ENCODE measurements around the gene PIN1. TPM values are rescaled to one million over a fixed set of nuclear protein-coding genes. Genes with fewer than 3 reads are reported as not detected.
A peak's percentile ranks its signal among the peaks of the same experiment; 100 is the strongest.

Gene PIN1
- total RNA-seq, 4 donors from 2014 or later, result 137 to 160 (median 153) TPM

DNA sequence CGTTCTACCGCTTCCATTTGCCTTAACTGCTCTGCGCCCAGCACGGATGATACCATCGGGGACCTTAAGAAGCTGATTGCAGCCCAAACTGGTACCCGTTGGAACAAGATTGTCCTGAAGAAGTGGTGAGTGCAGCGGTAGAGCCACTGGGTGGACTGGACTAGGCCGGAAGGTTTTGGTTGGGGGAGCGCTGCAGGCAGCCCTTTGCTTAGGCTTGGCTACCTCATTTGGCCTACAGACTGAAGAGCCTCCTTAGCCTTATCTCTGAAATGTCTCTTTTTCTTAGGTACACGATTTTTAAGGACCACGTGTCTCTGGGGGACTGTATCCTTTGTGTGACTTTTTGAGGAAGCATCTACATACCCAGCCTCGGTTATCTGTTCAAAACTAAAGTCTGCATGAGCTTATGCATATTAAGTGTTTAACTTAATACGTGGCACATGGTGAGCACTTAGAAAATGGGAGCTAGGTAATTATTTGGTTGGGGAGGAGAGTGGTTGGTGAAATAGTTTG is 6.5 kb upstream of the PIN1 start:
- Histone ChIP-seq H3K27ac (peak overlapping the region in 3 of 4 donors; percentile 83 to 88 (median 88)), H3K27me3 (no peaks in the 10 kb centered on the region), H3K9me3 (no peaks in the 10 kb centered on the region), H3K36me3 (peaks cover 0 to 35% of the 10 kb centered on the region in 2 donors), H3K4me3 (peak overlapping the region; percentile 94 to 96), H3K4me1 (peaks cover 0 to 44% (median 19%) of the 10 kb centered on the region in 3 donors)
- TF ChIP-seq EP300 (IDR thresholded peaks at IDR 0.05) (no peak), POLR2AphosphoS5 (IDR thresholded peaks at IDR 0.05) (no peak), POLR2A (IDR thresholded peaks at IDR 0.05) (no peak)
- TF ChIP-seq, protein P1, sequence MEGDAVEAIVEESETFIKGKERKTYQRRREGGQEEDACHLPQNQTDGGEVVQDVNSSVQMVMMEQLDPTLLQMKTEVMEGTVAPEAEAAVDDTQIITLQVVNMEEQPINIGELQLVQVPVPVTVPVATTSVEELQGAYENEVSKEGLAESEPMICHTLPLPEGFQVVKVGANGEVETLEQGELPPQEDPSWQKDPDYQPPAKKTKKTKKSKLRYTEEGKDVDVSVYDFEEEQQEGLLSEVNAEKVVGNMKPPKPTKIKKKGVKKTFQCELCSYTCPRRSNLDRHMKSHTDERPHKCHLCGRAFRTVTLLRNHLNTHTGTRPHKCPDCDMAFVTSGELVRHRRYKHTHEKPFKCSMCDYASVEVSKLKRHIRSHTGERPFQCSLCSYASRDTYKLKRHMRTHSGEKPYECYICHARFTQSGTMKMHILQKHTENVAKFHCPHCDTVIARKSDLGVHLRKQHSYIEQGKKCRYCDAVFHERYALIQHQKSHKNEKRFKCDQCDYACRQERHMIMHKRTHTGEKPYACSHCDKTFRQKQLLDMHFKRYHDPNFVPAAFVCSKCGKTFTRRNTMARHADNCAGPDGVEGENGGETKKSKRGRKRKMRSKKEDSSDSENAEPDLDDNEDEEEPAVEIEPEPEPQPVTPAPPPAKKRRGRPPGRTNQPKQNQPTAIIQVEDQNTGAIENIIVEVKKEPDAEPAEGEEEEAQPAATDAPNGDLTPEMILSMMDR (IDR thresholded peaks at IDR 0.05), result no peak
- ATAC-seq, result no peak
- WGBS, 2 donors (ENCODE audit: low coverage in 1 of 2), result 24 to 56% methylated on average over 3 to 9 of the region's 13 CpGs

DNA sequence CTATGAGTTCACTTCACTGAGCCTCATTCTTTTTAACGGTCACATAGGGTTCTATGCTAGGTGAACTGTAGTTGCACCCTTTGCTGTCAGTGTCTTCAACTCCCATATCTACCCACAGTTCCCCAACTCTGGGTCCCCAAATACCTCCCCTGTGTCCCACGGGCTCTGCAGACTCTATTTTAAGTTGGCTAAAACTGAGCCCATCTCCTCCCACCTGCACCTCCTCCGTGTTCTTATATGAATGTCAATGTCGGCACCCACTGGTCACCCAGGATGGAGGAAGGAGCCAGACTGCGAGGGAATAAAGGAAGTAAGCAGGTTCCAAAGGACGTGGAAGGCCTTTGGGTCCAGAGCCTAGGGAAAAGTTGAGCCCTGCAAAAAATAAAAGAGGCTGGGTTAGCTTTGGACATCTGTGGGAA is 802 bp upstream of the PIN1 start:
- ATAC-seq, result no peak
- no peak for TF ChIP-seq EP300 (IDR thresholded peaks at IDR 0.05)
- TF ChIP-seq, protein P1 (IDR thresholded peaks at IDR 0.05), result no peak
- no peak for TF ChIP-seq POLR2AphosphoS5 (IDR thresholded peaks at IDR 0.05)
- TF ChIP-seq POLR2A (IDR thresholded peaks at IDR 0.05), result no peak
- Histone ChIP-seq H3K27ac (peak overlapping the region in 3 of 4 donors; percentile 78 to 84 (median 79)), H3K36me3 (peaks cover 0 to 51% of the 10 kb centered on the region in 2 donors), H3K9me3 (no peaks in the 10 kb centered on the region), H3K4me3 (peak overlapping the region; percentile 38 to 70), H3K27me3 (no peaks in the 10 kb centered on the region), H3K4me1 (peaks cover 0 to 47% (median 5%) of the 10 kb centered on the region in 3 donors)
- WGBS, 2 donors (ENCODE audit: low coverage in 1 of 2), result 53 to 69% methylated on average over 2 of the region's 6 CpGs

DNA sequence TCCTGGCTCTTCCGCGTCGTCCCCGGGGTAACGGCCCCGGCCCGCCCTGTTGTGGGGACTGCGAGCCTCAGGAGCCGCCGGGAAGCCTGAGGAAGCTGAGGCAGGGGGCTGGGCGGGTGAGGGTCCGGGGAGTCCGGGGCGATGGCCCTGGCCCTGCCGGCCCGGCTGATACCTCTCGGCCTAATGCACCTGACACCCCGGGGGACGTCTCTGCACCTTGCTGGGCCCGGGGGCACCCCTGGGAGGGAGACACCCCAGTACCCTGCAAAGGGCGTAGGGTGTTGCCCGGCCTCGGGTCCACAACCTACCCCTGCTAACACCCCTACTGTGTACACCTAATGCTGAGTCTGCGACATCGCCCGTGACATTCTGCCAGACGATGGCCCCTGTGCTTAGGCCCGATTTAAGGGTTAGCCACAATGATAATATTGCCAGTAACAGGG is 410 bp downstream of the PIN1 start:
- WGBS, 2 donors (ENCODE audit: low coverage in 1 of 2), result 0% methylated on average over 2 of the region's 28 CpGs
- TF ChIP-seq POLR2A (IDR thresholded peaks at IDR 0.05) (no peak), POLR2AphosphoS5 (IDR thresholded peaks at IDR 0.05) (no peak)
- ATAC-seq, result peak; percentile 4
- Histone ChIP-seq H3K4me1 (peaks cover 0 to 43% (median 5%) of the 10 kb centered on the region in 3 donors), H3K27ac (peak overlapping the region; percentile 30 to 85 (median 84)), H3K9me3 (no peaks in the 10 kb centered on the region), H3K36me3 (peaks cover 0 to 51% of the 10 kb centered on the region in 2 donors), H3K27me3 (no peaks in the 10 kb centered on the region), H3K4me3 (peak overlapping the region; percentile 70 to 82)

DNA sequence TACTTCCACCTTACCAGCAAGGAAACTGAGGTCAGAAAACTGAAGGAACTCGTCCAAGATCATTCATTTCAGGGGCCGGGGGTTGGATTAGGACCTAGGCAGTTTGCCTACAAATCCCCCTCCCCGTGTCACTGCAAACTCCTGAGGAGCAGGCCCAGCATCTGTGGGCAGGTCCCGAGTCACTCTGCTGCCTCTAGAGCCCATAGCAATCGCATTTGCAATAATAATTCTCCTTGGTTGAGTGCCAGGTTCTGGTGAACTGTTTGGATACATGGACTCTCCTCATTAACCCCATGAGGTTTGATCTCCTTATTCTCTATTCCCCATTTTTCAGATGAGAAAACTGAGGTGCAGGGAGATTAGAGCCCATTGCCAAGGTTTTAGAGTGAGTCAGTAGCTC is 903 bp downstream of the PIN1 start:
- no peaks in the 10 kb centered on the region for H3K27me3 ChIP-seq
- WGBS, 2 donors (ENCODE audit: low coverage in 1 of 2), result 0 to 8% methylated on average over 2 to 4 of the region's 5 CpGs
- no peak for ATAC-seq
- H3K9me3 ChIP-seq, result no peaks in the 10 kb centered on the region
- peaks cover 0 to 51% of the 10 kb centered on the region in 2 donors for H3K36me3 ChIP-seq
- H3K4me1 ChIP-seq, result peaks cover 0 to 43% (median 5%) of the 10 kb centered on the region in 3 donors
- TF ChIP-seq POLR2A (IDR thresholded peaks at IDR 0.05) (no peak), EP300 (IDR thresholded peaks at IDR 0.05) (no peak), POLR2AphosphoS5 (IDR thresholded peaks at IDR 0.05) (no peak)
- TF ChIP-seq, protein P1 (IDR thresholded peaks at IDR 0.05), result no peak
- H3K4me3 ChIP-seq, result peak overlapping the region; percentile 70 to 82
- H3K27ac ChIP-seq, result no peak overlapping the region

DNA sequence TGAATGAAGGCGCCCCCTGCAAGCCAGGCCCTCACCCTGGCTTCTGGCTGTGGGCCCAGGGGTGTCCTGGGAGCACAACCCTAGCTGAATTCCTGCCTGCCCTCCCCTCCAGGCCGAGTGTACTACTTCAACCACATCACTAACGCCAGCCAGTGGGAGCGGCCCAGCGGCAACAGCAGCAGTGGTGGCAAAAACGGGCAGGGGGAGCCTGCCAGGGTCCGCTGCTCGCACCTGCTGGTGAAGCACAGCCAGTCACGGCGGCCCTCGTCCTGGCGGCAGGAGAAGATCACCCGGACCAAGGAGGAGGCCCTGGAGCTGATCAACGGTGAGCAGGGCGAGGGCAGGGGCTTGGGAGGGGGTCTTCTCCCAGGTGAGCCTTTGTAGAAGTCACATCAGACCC is 3.2 kb downstream of the PIN1 start:
- TF ChIP-seq POLR2A (IDR thresholded peaks at IDR 0.05) (no peak), EP300 (IDR thresholded peaks at IDR 0.05) (no peak), POLR2AphosphoS5 (IDR thresholded peaks at IDR 0.05) (no peak)
- TF ChIP-seq, protein P1 (IDR thresholded peaks at IDR 0.05), result no peak
- peaks cover 0 to 52% (median 5%) of the 10 kb centered on the region in 3 donors for H3K4me1 ChIP-seq
- no peaks in the 10 kb centered on the region for H3K27me3 ChIP-seq
- H3K36me3 ChIP-seq, result peaks cover 0 to 67% of the 10 kb centered on the region in 2 donors
- H3K27ac ChIP-seq, result no peak overlapping the region
- ATAC-seq, result no peak
- WGBS, 2 donors (ENCODE audit: low coverage in 1 of 2), result no CpG with 5 or more reads among the region's 15 CpGs
- peaks cover 0 to under 1% (median 0%) of the 10 kb centered on the region in 3 donors for H3K9me3 ChIP-seq
- no peak overlapping the region for H3K4me3 ChIP-seq

All from gastroesophageal sphincter (tissue), 4 donors.